Midbrain (tissue), 1 donor: ENCODE data around the gene RAB39A.
A peak's percentile ranks its signal among the peaks of the same experiment; 100 is the strongest.

Source experiments
- DNase-seq: peaks from one replicate; lab custom pipeline; 2025; lab: John Stamatoyannopoulos, UW

Gene RAB39A

DNA sequence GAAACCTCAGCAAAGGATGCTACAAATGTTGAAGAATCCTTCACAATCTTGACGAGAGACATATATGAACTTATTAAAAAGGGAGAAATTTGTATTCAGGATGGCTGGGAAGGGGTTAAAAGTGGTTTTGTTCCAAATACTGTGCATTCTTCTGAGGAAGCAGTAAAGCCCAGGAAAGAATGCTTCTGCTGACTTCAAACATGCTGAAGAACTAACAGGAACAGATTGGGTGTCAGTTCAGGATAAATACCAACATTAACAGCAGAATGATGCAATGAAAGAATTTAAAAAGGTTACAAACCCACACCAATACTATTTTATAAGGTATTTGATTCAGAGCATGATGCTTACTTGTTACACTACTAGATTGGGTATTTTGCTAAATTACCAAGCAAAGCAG lies 33.9 kb downstream of the RAB39A start:
- DNase-seq: no peak

- DNase-seq: no peak
Observed at GRCh38 chr11:107963091-107963490, 34.8 kb downstream of the RAB39A start.

GRCh38 chr11:107969219-107969618 lies 41.0 kb downstream of the RAB39A start:
- DNase-seq: no peak

GRCh38 chr11:107970049-107970448 lies 41.8 kb downstream of the RAB39A start:
- DNase-seq: no peak

DNA sequence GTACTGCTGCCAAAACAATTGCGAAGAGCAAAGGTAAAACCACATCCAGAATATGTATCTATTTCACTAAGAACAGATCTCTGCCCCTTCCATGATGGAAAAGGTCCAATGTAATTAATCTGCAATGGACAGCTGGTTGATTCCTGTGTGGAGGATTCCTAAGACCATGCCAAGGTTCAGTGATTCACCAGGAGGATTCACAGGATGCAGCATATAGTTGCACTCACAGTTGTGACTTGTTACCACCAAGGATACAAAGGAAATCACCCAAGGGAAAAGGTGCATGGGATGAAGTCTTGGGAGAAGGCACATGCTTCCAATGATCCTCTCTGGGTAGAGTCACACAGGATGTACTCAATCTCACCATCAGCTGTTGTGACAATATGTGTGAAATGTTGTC lies 45.4 kb downstream of the RAB39A start:
- no peak for DNase-seq

DNA sequence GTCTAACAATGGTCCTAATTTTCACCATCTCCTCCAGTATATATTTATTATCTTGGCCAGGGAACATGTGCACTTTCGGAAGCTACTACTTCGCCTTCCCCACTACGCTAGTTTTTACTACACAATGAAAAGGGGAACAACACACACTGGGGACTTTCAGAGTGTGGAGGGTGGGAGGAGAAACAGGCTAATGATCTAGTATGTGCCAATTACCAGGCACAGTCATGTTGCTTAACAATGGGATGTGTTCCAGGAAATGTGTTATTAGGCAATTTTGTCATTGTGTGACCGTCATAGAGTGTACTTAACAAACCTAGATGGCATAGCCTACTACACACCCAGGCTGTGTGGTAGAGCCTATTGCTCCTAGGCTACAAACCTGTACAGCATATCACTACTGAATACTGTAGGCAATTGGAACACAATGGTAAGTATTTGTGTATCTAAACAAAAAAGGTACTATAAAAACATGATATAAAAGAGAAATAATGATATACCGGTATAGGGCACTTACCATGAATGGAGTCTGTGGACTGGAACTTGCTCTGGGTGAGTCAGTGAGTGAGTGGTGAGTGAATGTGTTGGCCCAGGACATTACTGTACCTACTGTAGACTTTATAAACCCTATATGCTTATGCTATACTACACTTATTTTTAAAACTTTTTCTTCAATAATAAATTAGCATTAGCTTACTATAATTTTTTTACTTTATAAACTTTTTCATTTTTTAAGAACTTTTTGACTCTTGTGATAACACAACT lies 60.3 kb downstream of the RAB39A start:
- DNase-seq: no peak

DNA sequence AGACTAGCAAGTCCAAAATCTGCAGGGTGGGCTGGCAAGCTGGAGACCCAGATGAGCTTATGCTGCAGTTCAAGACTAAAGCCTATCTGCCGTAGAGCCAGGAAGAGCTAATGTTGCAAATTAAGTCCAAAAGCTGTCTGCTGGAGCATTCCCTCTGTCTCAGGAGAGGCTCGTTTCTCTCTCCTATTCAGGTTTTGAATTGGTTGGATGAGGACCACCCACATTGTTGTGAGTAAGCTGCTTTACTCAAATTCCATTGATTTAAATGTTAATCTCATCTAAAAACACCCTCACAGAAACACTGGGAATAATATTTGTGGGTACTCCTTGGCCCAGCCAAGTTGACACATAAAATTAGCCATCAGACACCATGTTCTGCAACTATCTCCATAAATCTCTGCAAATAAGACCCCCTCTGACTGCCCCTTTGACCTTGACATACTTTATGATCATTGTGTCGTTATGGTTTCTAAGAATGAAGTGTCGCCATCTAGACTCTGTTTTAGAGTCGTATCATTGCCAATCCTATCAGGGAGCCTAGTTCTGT lies 63.7 kb downstream of the RAB39A start:
- no peak for DNase-seq

DNA sequence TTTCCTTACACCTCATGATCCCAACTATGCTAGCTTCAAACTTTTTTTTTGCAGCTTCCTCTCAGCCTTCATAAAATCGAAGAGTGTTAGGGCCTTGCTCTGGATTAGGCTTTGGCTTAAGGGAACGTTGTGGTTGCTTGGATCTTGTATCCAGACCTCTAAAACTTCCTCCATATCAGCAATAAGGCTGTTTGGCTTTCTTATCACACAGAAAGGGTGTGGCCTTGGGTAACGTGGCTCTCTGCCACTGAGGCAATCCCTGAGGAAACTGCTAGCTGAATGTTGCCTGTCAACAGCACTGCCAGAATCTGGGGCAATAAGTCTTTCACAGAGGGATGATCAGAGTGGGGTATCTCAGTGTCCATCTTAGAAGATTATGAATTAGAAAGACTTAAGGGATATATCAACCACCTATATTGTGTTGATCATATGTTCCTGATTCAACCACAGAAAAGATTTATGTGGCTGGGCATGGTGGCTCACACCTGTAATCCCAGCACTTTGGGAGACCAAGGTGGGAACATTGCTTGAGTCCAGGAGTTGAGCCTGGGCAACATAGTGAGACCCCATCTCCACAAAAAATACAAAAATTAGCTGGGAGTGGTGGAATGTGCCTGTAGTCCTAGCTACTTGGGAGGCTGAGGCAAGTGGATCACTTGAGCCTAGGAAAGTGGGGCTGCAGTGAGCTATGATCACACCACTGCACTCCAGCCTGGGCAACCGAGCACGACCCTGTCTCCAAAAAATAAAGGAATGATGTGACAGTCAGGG lies 67.9 kb downstream of the RAB39A start:
- no peak for DNase-seq

GRCh38 chr11:107998761-107999160 lies 70.5 kb downstream of the RAB39A start:
- no peak for DNase-seq

GRCh38 chr11:107999759-108000455 lies 71.7 kb downstream of the RAB39A start:
- DNase-seq: no peak

DNA sequence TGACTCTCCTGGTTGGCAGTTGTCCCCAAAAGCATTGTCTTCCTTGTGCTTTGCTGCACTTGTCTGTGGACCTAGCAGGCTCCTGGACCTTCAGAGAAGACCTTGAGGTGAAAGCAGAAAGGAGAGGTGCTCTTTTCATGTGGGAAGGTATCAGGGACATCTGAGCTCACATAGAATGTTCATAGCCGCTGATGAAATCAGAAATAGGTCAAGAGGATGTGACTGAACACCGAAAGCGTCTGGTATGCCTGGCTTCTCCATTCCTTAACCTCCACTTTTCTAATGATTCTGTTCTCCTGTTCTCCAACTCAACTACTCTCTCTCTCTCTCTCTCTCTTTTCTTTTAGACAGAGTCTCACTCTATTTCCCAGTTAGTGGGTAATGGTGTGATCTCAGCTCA lies 74.2 kb downstream of the RAB39A start:
- DNase-seq: no peak

DNA sequence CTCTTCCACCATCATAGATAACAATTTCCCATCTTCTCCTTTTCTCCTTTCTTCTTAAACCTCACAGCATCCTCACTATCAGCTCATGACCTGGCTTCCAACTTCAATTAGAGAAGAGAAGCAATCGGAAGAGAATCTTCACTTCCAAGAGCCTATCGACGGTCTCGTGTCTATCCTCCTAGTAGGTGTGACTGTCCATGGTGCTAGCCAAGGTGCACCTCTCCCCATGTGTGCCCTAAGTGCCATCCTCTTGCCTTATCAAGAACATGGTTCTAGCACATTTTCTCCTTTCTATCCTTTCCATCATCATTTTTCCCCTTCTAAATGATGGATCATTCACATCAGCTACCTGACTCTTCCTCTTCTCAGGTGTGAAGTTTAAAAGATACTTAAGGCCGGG lies 75.4 kb downstream of the RAB39A start:
- no peak for DNase-seq

GRCh38 chr11:108007819-108008218 lies 79.6 kb downstream of the RAB39A start:
- DNase-seq: no peak

- DNase-seq: peak; percentile 93
Observed at GRCh38 chr11:108008656-108009496, 80.6 kb downstream of the RAB39A start, which contains the start of gene CUL5. Gene CUL5, plus strand, starts transcription at chr11:108008898. Its CDS starts 451 bp downstream, at chr11:108009349.

- peak; percentile 34 for DNase-seq
Observed at GRCh38 chr11:108009497-108010370, 81.5 kb downstream of the RAB39A start.

GRCh38 chr11:108012139-108012725 lies 84.0 kb downstream of the RAB39A start:
- no peak for DNase-seq
